Gastrocnemius medialis (tissue), 4 donors: ENCODE results near the gene ATP4B. TPM values are rescaled to one million over a fixed set of nuclear protein-coding genes. Genes with fewer than 3 reads are reported as not detected.

Source experiments
- ATAC-seq, 2 donors: fragments of 150-250 bp; one replicate each; pipeline ENCODE4 v1.9.1; 2016
- DNase-seq, 2 donors: peaks; one replicate each; pipeline ENCODE4 v3.0.0-alpha.2; 2019
- H3K27ac ChIP-seq, 4 donors: fragments of 200-600 bp; sonication (generic); 1 replicate in 1 of 4; 2 replicates in 3 of 4; pipeline ENCODE4 v1.5.1; 2016 to 2018; ENCODE audit warnings: mild to moderate bottlenecking in 2 of 4, moderate library complexity in 1 of 4
- H3K27me3 ChIP-seq, 3 donors: fragments of 200-600 bp; sonication (generic) in 2 of 3; 1 replicate in 1 of 3; 2 replicates in 2 of 3; pipeline versions ENCODE4 v1.5.1 to v1.6.0; 2016 to 2019; ENCODE audit warnings: mild to moderate bottlenecking in 1 of 3, moderate library complexity in 1 of 3
- H3K36me3 ChIP-seq, 2 donors: fragments of 200-600 bp; sonication (generic) in 1 of 2; one replicate each; pipeline ENCODE4 v1.5.1; 2017 to 2018
- H3K4me1 ChIP-seq, 2 donors: fragments of 200-600 bp; sonication (generic) in 1 of 2; one replicate each; pipeline ENCODE4 v1.5.1; 2016 to 2017; ENCODE audit warnings: mild to moderate bottlenecking in 2 of 2
- H3K4me3 ChIP-seq, 4 donors: fragments of 200-600 bp; sonication (generic) in 3 of 4; 1 replicate in 1 of 4; 2 replicates in 3 of 4; pipeline ENCODE4 v1.5.1; 2016 to 2019; ENCODE audit warnings: mild to moderate bottlenecking in 2 of 4
- H3K9me3 ChIP-seq, 3 donors: fragments of 200-600 bp; sonication (generic) in 2 of 3; 1 replicate in 1 of 3; 2 replicates in 2 of 3; pipeline ENCODE4 v1.5.1; 2016 to 2019
- CTCF ChIP-seq, 5 experiments: fragments of 450-650 bp in 3 of 5; fragments of 200-600 bp in 2 of 5; sonication (generic) in 2 of 5; IDR thresholded peaks in 4 of 5; conservative IDR thresholded peaks in 1 of 5; 1 replicate in 4 of 5; 2 replicates in 1 of 5; pipeline ENCODE4 v1.5.1; 2016 to 2019; ENCODE audit warnings: antibody characterized with exemption in 5 of 5, mild to moderate bottlenecking in 3 of 5, moderate library complexity in 3 of 5
- POLR2A ChIP-seq, 2 donors: fragments of 450-650 bp; IDR thresholded peaks; one replicate each; pipeline ENCODE4 v1.6.1; 2017; ENCODE audit warnings: antibody characterized with exemption in 2 of 2, mild to moderate bottlenecking in 2 of 2, moderate library complexity in 2 of 2
- in situ Hi-C, 4 donors: fragments of 200-750 bp; cut with MboI; loops; one replicate each; pipeline versions ENCODE4 v1.15.0 to v1.8.0; 2017; ENCODE audit warnings: low sequenced_read_pairs in 4 of 4
- intact Hi-C: fragments of 100-400 bp; cut with DNase I; formaldehyde crosslinking; loops from one replicate; pipeline ENCODE4 v1.15.1; 2023; ENCODE audit warnings: low total_unique reads
- total RNA-seq, 4 donors: library from RNA; depleted of rRNA; stranded (reverse); fragments of >200 nt; gene quantifications; one replicate each; pipeline versions ENCODE4 v1.1.0 to v1.2.3, GENCODE V29; 2016

The ATP4B gene
- total RNA-seq, 4 donors from 2014 or later = not detected

GRCh38 chr13:113618455-113618854 is 39.5 kb downstream of the ATP4B start:
- intact Hi-C loops = no loop called here
- Histone ChIP-seq H3K27me3 (no peaks in the 10 kb centered on the region), H3K9me3 (no peaks in the 10 kb centered on the region), H3K36me3 (no peaks in the 10 kb centered on the region), H3K4me3 (no peak overlapping the region), H3K27ac (no peak overlapping the region), H3K4me1 (no peaks in the 10 kb centered on the region)
- no peak for TF ChIP-seq CTCF (IDR thresholded peaks at IDR 0.05 in 4 of 5, conservative IDR thresholded peaks at IDR 0.05 in 1 of 5)
- TF ChIP-seq POLR2A (IDR thresholded peaks at IDR 0.05) = no peak
- in situ Hi-C loops = no loop called here
- no peak for ATAC-seq
- DNase-seq = no peak

- no peak overlapping the region for H3K4me3 ChIP-seq
- TF ChIP-seq POLR2A (IDR thresholded peaks at IDR 0.05) (no peak), CTCF (IDR thresholded peaks at IDR 0.05 in 4 of 5, conservative IDR thresholded peaks at IDR 0.05 in 1 of 5) (no peak)
- no peaks in the 10 kb centered on the region for H3K27me3 ChIP-seq
- H3K4me1 ChIP-seq = no peaks in the 10 kb centered on the region
- intact Hi-C loops = no loop called here
- ATAC-seq (no peak), DNase-seq (no peak)
- no peaks in the 10 kb centered on the region for H3K36me3 ChIP-seq
- no peak overlapping the region for H3K27ac ChIP-seq
- H3K9me3 ChIP-seq = no peaks in the 10 kb centered on the region
- in situ Hi-C loops = no loop called here
These were observed 40.0 kb downstream of the ATP4B start for GRCh38 chr13:113617961-113618360.

GRCh38 chr13:113616991-113617749 is 40.8 kb downstream of the ATP4B start:
- intact Hi-C loops = no loop called here
- in situ Hi-C loops = no loop called here
- Histone ChIP-seq H3K36me3 (no peaks in the 10 kb centered on the region), H3K4me3 (no peak overlapping the region), H3K9me3 (no peaks in the 10 kb centered on the region), H3K4me1 (no peaks in the 10 kb centered on the region), H3K27me3 (no peaks in the 10 kb centered on the region), H3K27ac (no peak overlapping the region)
- TF ChIP-seq POLR2A (IDR thresholded peaks at IDR 0.05) (no peak), CTCF (IDR thresholded peaks at IDR 0.05 in 4 of 5, conservative IDR thresholded peaks at IDR 0.05 in 1 of 5) (no peak)
- ATAC-seq (no peak), DNase-seq (no peak)

- no peaks in the 10 kb centered on the region for H3K36me3 ChIP-seq
- H3K27ac ChIP-seq = no peak overlapping the region
- ATAC-seq (no peak), DNase-seq (no peak)
- H3K9me3 ChIP-seq = no peaks in the 10 kb centered on the region
- no peak for TF ChIP-seq POLR2A (IDR thresholded peaks at IDR 0.05)
- TF ChIP-seq CTCF (IDR thresholded peaks at IDR 0.05 in 4 of 5, conservative IDR thresholded peaks at IDR 0.05 in 1 of 5) = no peak
- H3K4me3 ChIP-seq = no peak overlapping the region
- H3K4me1 ChIP-seq = no peaks in the 10 kb centered on the region
- intact Hi-C loops (no loop called here), in situ Hi-C loops (no loop called here)
- H3K27me3 ChIP-seq = no peaks in the 10 kb centered on the region
These were observed 41.6 kb downstream of the ATP4B start for GRCh38 chr13:113616281-113616906.
